H1 (cell line): ENCODE data around the gene MYO9B. TPM values are rescaled to one million over a fixed set of nuclear protein-coding genes. Genes with fewer than 3 reads are reported as not detected.

Experiments
- CTCF ChIA-PET: fragments of 300-600 bp; sonication (Branson Sonifier 250); formaldehyde crosslinking; loops from one replicate; lab custom pipeline; 2021; ENCODE audit not compliant: partially characterized antibody; lab: Charles Lee
- POLR2A ChIA-PET: fragments of 300-600 bp; sonication (Branson Sonifier 250); formaldehyde crosslinking; loops from one replicate; lab custom pipeline; 2021; ENCODE audit warnings: inconsistent platforms; ENCODE audit not compliant: partially characterized antibody; lab: Charles Lee
- DNase-seq, 2 experiments: peaks; one replicate each; pipeline versions ENCODE4 v3.0.0 to v3.0.0-alpha.2; 2010 to 2022; ENCODE audit warnings: low spot score in 2 of 2, low read depth in 1 of 2, mixed read lengths in 1 of 2
- FAIRE-seq: peaks from 2 replicates; lab custom pipeline; 2011; peaks lifted over from hg19 to GRCh38; lab: Jason Lieb, UNC
- H2AFZ ChIP-seq: 2 replicates; pipeline ENCODE4 v1.8.1; 2012; ENCODE audit warnings: low read length, inconsistent platforms
- H2AK5ac ChIP-seq: 2 replicates; pipeline ENCODE4 v1.6.1; 2013; ENCODE audit warnings: low read depth, low read length
- H2BK120ac ChIP-seq: replicated peaks from 2 replicates; pipeline ENCODE3; 2013; ENCODE audit warnings: low read depth, low read length, inconsistent platforms
- H2BK12ac ChIP-seq: 2 replicates; pipeline ENCODE4 v1.6.1; 2013; ENCODE audit warnings: low read depth, low read length
- H2BK15ac ChIP-seq: 2 replicates; pipeline ENCODE4 v1.6.1; 2013; ENCODE audit warnings: low read length
- H2BK20ac ChIP-seq: 2 replicates; pipeline ENCODE4 v1.6.1; 2013; ENCODE audit warnings: low read length
- H2BK5ac ChIP-seq: 2 replicates; pipeline ENCODE4 v1.6.1; 2013; ENCODE audit warnings: low read depth, low read length
- H3K14ac ChIP-seq: 2 replicates; pipeline ENCODE4 v1.6.1; 2013; ENCODE audit warnings: inconsistent platforms; ENCODE audit not compliant: insufficient read length
- H3K18ac ChIP-seq: 2 replicates; pipeline ENCODE4 v1.6.1; 2013; ENCODE audit warnings: low read length; ENCODE audit errors: extremely low read depth
- H3K23ac ChIP-seq: 2 replicates; pipeline ENCODE4 v1.6.1; 2013; ENCODE audit warnings: inconsistent platforms; ENCODE audit not compliant: insufficient read length
- H3K23me2 ChIP-seq: 2 replicates; pipeline ENCODE4 v1.6.1; 2013; ENCODE audit warnings: low read depth, low read length
- H3K27ac ChIP-seq: 2 replicates; pipeline ENCODE4 v1.6.1; 2011; ENCODE audit warnings: low read depth, low read length, inconsistent platforms
- H3K27me3 ChIP-seq, 4 experiments: replicated peaks in 1 of 4; 1 replicate in 1 of 4; 2 replicates in 3 of 4; pipeline versions ENCODE4 v1.6.1 to v1.8.1; 2011 to 2013; ENCODE audit warnings: low read length in 3 of 4, mild to moderate bottlenecking in 3 of 4, inconsistent platforms in 2 of 4, mixed read lengths in 2 of 4, moderate library complexity in 1 of 4; ENCODE audit not compliant: control insufficient read depth in 3 of 4, insufficient read depth in 3 of 4; ENCODE audit errors: extremely low read depth in 1 of 4
- H3K36me3 ChIP-seq, 4 experiments: 2 replicates each; pipeline versions ENCODE4 v1.6.1 to v1.8.1; 2011 to 2013; ENCODE audit warnings: mild to moderate bottlenecking in 4 of 4, low read length in 3 of 4, moderate library complexity in 2 of 4, control low read depth in 1 of 4, inconsistent platforms in 1 of 4; ENCODE audit not compliant: insufficient read depth in 4 of 4, control insufficient read depth in 2 of 4
- H3K4ac ChIP-seq: replicated peaks from 2 replicates; pipeline ENCODE3; 2013; ENCODE audit warnings: low read length, low read depth, mixed read lengths, inconsistent platforms; ENCODE audit not compliant: insufficient read length
- H3K4me1 ChIP-seq, 4 experiments: replicated peaks in 1 of 4; 1 replicate in 1 of 4; 2 replicates in 3 of 4; pipeline versions ENCODE4 v1.6.1 to v1.8.1; 2011 to 2013; ENCODE audit warnings: low read length in 3 of 4, inconsistent platforms in 2 of 4, mixed read lengths in 1 of 4; ENCODE audit not compliant: insufficient read depth in 4 of 4, control insufficient read depth in 3 of 4
- H3K4me2 ChIP-seq, 2 experiments: 2 replicates each; pipeline versions ENCODE4 v1.6.1 to v1.8.1; 2011 to 2013; ENCODE audit warnings: low read depth in 2 of 2, low read length in 2 of 2, control low read depth in 1 of 2, inconsistent platforms in 1 of 2, mild to moderate bottlenecking in 1 of 2; ENCODE audit not compliant: insufficient read depth in 1 of 2
- H3K4me3 ChIP-seq, 4 experiments: fragments of 200-600, 300-600 bp in 1 of 4; sonication (generic), shearing (Covaris generic), sonication (Bioruptor Twin) in 1 of 4; 2 replicates each; pipeline versions ENCODE4 v1.5.1 to v1.8.1; 2011 to 2016; ENCODE audit warnings: low read length in 4 of 4, low read depth in 3 of 4, control low read depth in 2 of 4, inconsistent platforms in 2 of 4, mild to moderate bottlenecking in 2 of 4, mixed read lengths in 1 of 4, moderate library complexity in 1 of 4; ENCODE audit not compliant: insufficient read depth in 2 of 4; ENCODE audit errors: extremely low read depth in 1 of 4
- H3K56ac ChIP-seq: replicated peaks from 2 replicates; pipeline ENCODE3; 2013; ENCODE audit warnings: low read depth, mild to moderate bottlenecking, mixed read lengths, low read length, inconsistent platforms; ENCODE audit not compliant: insufficient read length
- H3K79me1 ChIP-seq: 2 replicates; pipeline ENCODE4 v1.6.1; 2013; ENCODE audit warnings: low read depth, low read length, control low read depth
- H3K79me2 ChIP-seq, 2 experiments: 2 replicates each; pipeline versions ENCODE4 v1.6.1 to v1.8.1; 2012 to 2013; ENCODE audit warnings: low read length in 2 of 2, mild to moderate bottlenecking in 2 of 2, inconsistent platforms in 1 of 2; ENCODE audit not compliant: insufficient read depth in 2 of 2, control insufficient read depth in 1 of 2
- H3K9ac ChIP-seq, 4 experiments: replicated peaks in 1 of 4; 1 replicate in 1 of 4; 2 replicates in 3 of 4; pipeline versions ENCODE4 v1.6.1 to v1.8.1; 2011 to 2013; ENCODE audit warnings: low read depth in 3 of 4, low read length in 3 of 4, control low read depth in 2 of 4, mild to moderate bottlenecking in 2 of 4, moderate library complexity in 2 of 4, inconsistent platforms in 1 of 4; ENCODE audit errors: extremely low read depth in 1 of 4
- H3K9me3 ChIP-seq, 2 experiments: 2 replicates each; pipeline versions ENCODE4 v1.6.1 to v1.8.1; 2012 to 2013; ENCODE audit warnings: mild to moderate bottlenecking in 2 of 2, moderate library complexity in 2 of 2, control low read depth in 1 of 2, inconsistent platforms in 1 of 2, low read depth in 1 of 2, low read length in 1 of 2, mixed read lengths in 1 of 2; ENCODE audit not compliant: insufficient read depth in 2 of 2
- H4K20me1 ChIP-seq, 2 experiments: replicated peaks in 1 of 2; 2 replicates each; pipeline versions ENCODE3 to v1.8.1; 2011 to 2013; ENCODE audit warnings: inconsistent platforms in 2 of 2, low read length in 2 of 2, mild to moderate bottlenecking in 1 of 2; ENCODE audit not compliant: insufficient read depth in 2 of 2, control insufficient read depth in 1 of 2
- H4K5ac ChIP-seq: 2 replicates; pipeline ENCODE4 v1.6.1; 2013; ENCODE audit warnings: low read length, low read depth, mixed read lengths, inconsistent platforms; ENCODE audit not compliant: insufficient read length
- H4K8ac ChIP-seq: 2 replicates; pipeline ENCODE4 v1.8.0; 2013; ENCODE audit warnings: mild to moderate bottlenecking, moderate library complexity, low read length, inconsistent platforms; ENCODE audit not compliant: insufficient read depth; ENCODE audit errors: extremely low read depth
- H4K91ac ChIP-seq: replicated peaks from 2 replicates; pipeline ENCODE3; 2013; ENCODE audit warnings: low read length, mixed read lengths, inconsistent platforms; ENCODE audit not compliant: insufficient read length
- CEBPB ChIP-seq: IDR thresholded peaks from 2 replicates; pipeline ENCODE4 v1.6.1; 2012; ENCODE audit warnings: low read depth, low read length
- JUND ChIP-seq: IDR thresholded peaks from 2 replicates; pipeline ENCODE4 v1.6.1; 2011; ENCODE audit warnings: mild to moderate bottlenecking, improper control_type of control experiment, low read length
- KDM1A ChIP-seq: fragments of 200-600, 300-600 bp; sonication (generic); IDR thresholded peaks from 2 replicates; pipeline ENCODE4 v1.7.1; 2016; ENCODE audit warnings: mild to moderate bottlenecking, low read length, borderline replicate concordance
- NANOG ChIP-seq: IDR thresholded peaks from 2 replicates; pipeline ENCODE4 v1.6.1; 2011; ENCODE audit warnings: low read length, low read depth, mild to moderate bottlenecking, inconsistent platforms; ENCODE audit not compliant: insufficient read depth, poor library complexity, severe bottlenecking
- SRF ChIP-seq: IDR thresholded peaks from 2 replicates; pipeline ENCODE4 v1.6.1; 2011; ENCODE audit warnings: mild to moderate bottlenecking, low read depth, low read length, moderate library complexity
- TAF7 ChIP-seq: optimal IDR thresholded peaks from 2 replicates; pipeline ENCODE3; 2011; ENCODE audit warnings: low read depth, mild to moderate bottlenecking, inconsistent platforms, low read length, moderate library complexity, borderline replicate concordance
- WGBS, 2 experiments: shearing (Covaris generic) in 1 of 2; methylation state at CpG; one replicate each; pipeline versions ENCODE4 v1.1.6 to v1.1.7; 2013 to 2015; ENCODE audit warnings: low lambda C conversion rate in 2 of 2, mixed read lengths in 2 of 2, inconsistent platforms in 1 of 2, low coverage in 1 of 2, missing lambda C conversion rate in 1 of 2; ENCODE audit not compliant: insufficient replicate concordance in 2 of 2, insufficient coverage in 1 of 2, insufficient read length in 1 of 2; ENCODE audit errors: extremely low coverage in 1 of 2, missing lambda C conversion rate in 1 of 2; 5-methylcytosine and 5-hydroxymethylcytosine counted together
- polyA plus RNA-seq, 7 experiments: library from polyadenylated mRNA; depleted of rRNA in 3 of 7; stranded (reverse) in 5 of 7; unstranded in 2 of 7; fragments of >200 nt in 5 of 7; fragments of 200-250 nt in 2 of 7; gene quantifications; 1 replicate in 5 of 7; 2 replicates in 1 of 7; 4 replicates in 1 of 7; pipeline versions ENCODE4 v1.2.1 to v1.2.3, GENCODE V29; 2011 to 2013; ENCODE audit warnings: missing spikeins in 2 of 7, mixed read lengths in 2 of 7
- total RNA-seq: library from RNA; stranded (reverse); fragmentation: NEBNext Ultra II Directional; extraction: Animal tissue kit (Norgen Biotek cat#: 25700); gene quantifications from 2 replicates; pipeline ENCODE4 v1.2.1, GENCODE V29; 2021
- TF ChIP-seq, protein P1 (sequence below), 3 experiments: IDR thresholded peaks; 1 replicate in 2 of 3; 2 replicates in 1 of 3; pipeline versions ENCODE4 v1.5.1 to v1.6.1; 2011; ENCODE audit warnings: low read length in 3 of 3, mild to moderate bottlenecking in 3 of 3, inconsistent platforms in 2 of 3, low read depth in 1 of 3, moderate library complexity in 1 of 3; ENCODE audit not compliant: insufficient read depth in 1 of 3; ENCODE audit errors: control extremely low read depth in 1 of 3

MYO9B gene
- total and polyA plus RNA-seq, 2 of the 8 experiments (the other 6 are each of a cell fraction or from before 2014, with no cell fraction given), result 27.6 to 77.1 TPM

DNA sequence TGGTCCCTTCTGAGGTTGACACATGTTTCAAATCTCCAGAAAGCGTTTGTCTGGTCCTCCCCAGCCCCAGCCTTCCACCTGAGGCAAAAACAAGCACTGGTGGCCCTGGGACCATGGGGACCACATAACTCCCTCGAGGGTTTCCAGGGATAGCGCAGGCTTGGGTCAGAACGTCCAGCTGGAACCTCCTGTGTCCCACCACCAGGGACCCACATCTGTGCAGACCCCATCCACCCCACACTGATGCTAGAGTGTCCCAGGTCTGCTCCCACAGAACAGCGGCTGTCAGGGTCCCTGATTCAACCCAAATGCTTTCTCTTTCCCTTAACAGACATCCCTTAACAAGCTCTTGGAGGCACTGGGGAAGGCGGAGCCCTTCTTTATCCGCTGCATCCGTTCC is 110.0 kb downstream of the MYO9B start:
- Histone ChIP-seq H3K14ac (no peak overlapping the region), H2BK20ac (no peak overlapping the region), H2BK12ac (no peak overlapping the region), H3K27ac (no peak overlapping the region), H3K9me3 (no peaks in the 10 kb centered on the region), H3K18ac (no peak overlapping the region), H3K27me3 (no peaks in the 10 kb centered on the region), H2AK5ac (no peak overlapping the region), H3K79me1 (no peaks in the 10 kb centered on the region), H3K4me1 (peaks cover 0 to 10% (median 8%) of the 10 kb centered on the region in 4 experiments; a peak in 6 of 7 replicates), H3K56ac (no peak overlapping the region), H4K5ac (no peak overlapping the region), H3K23me2 (no peaks in the 10 kb centered on the region), H3K79me2 (no peaks in the 10 kb centered on the region), H3K23ac (no peak overlapping the region), H4K8ac (no peak overlapping the region), H3K9ac (no peak overlapping the region), H2AFZ (no peak overlapping the region), H3K4ac (no peak overlapping the region), H2BK5ac (no peak overlapping the region), H4K20me1 (peaks cover 0 to 4% of the 10 kb centered on the region in 2 experiments), H3K36me3 (peaks cover 5 to 9% (median 7%) of the 10 kb centered on the region in 4 experiments; a peak in 6 of 8 replicates), H2BK120ac (no peak overlapping the region), H2BK15ac (no peak overlapping the region), H4K91ac (no peak overlapping the region), H3K4me3 (no peak overlapping the region), H3K4me2 (no peak overlapping the region)
- FAIRE-seq, result no peak
- DNase-seq, result no peak
- WGBS, 2 experiments, result 76% methylated on average over 8 of the region's 8 CpGs; no CpG with 5 or more reads in 1 of the 2 experiments
- TF ChIP-seq, protein P1, sequence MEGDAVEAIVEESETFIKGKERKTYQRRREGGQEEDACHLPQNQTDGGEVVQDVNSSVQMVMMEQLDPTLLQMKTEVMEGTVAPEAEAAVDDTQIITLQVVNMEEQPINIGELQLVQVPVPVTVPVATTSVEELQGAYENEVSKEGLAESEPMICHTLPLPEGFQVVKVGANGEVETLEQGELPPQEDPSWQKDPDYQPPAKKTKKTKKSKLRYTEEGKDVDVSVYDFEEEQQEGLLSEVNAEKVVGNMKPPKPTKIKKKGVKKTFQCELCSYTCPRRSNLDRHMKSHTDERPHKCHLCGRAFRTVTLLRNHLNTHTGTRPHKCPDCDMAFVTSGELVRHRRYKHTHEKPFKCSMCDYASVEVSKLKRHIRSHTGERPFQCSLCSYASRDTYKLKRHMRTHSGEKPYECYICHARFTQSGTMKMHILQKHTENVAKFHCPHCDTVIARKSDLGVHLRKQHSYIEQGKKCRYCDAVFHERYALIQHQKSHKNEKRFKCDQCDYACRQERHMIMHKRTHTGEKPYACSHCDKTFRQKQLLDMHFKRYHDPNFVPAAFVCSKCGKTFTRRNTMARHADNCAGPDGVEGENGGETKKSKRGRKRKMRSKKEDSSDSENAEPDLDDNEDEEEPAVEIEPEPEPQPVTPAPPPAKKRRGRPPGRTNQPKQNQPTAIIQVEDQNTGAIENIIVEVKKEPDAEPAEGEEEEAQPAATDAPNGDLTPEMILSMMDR (IDR thresholded peaks at IDR 0.05; ENCODE audit: control extremely low read depth in 1 of 3, insufficient read depth in 1 of 3, low read depth in 1 of 3, low read length in 3 of 3), result no peak
- TF ChIP-seq SRF (no peak), TAF7 (no peak), KDM1A (no peak), NANOG (no peak), CEBPB (no peak), JUND (no peak)
- ChIA-PET POLR2A (no interaction called here), CTCF (no interaction called here)
